M059J (cell line): ENCODE results near the gene CD151. TPM values are rescaled to one million over a fixed set of nuclear protein-coding genes. Genes with fewer than 3 reads are reported as not detected.

Experiments used
- DNase-seq: peaks from one replicate; pipeline ENCODE4 v3.0.0-alpha.2; 2012; ENCODE audit warnings: low read depth
- total RNA-seq: library from RNA; depleted of rRNA; stranded (reverse); fragments of >200 nt; shearing (Covaris generic); gene quantifications from 2 replicates; pipeline ENCODE4 v1.2.3, GENCODE V29; 2014; rRNA removed

The CD151 gene
- total RNA-seq, result 588 and 642 TPM in 2 replicates

DNA sequence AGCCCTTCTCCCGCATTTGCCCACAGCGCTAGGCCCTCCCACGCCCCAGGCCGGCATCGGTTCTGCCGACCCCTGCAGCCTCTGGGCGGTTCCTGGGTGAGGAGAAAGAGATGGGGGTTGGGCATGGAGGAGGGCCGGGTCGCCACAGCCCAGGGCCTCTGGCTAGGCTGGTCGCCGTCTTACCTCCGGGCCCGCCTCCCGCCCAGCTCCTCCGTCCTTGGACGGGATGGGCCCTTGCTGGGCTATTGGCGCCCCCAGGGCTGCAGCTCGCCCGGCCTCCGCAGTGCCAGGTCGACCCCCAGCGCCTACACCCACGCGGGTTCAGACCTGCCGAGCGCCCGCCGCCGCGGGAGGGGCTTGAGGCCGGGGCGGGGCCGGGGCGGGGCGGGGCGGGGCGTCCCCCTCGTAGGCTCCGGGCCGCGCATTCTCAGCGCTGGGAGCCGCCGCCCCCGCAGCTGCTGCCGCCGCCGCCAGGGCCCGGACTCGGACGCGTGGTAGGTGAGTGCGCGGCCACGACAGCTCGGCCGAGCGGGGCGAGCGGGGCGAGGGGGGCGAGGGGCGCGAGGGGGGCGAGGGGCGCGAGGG, at the start of gene CD151:
Gene CD151, plus strand, starts transcription at position 424 of the 585 bp plus-strand sequence. CDS start 3,118 bp downstream, outside the sequence.
- DNase-seq, result peak; percentile 62

DNA sequence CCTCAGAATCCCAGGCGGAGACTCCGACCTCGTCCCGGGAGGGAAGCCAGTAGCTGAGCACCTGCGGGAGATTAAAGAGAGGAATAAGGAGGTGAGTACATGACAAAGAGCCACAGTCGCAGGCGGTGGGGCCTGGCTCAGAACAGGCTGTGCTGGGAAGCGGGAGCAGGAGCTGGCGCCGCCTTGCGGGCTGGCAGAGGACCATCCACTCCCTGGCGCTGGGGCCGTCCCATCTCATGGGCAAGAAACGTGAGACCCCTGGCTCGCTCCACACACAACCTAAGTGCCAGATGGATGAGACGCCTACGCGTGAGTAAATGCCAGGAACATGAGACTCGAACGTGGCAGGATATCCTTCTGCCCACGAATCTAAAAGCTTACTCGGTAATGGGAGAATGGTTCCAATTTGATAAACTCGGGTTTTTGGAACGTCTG, 49.2 kb upstream of the CD151 start:
- no peak for DNase-seq

DNA sequence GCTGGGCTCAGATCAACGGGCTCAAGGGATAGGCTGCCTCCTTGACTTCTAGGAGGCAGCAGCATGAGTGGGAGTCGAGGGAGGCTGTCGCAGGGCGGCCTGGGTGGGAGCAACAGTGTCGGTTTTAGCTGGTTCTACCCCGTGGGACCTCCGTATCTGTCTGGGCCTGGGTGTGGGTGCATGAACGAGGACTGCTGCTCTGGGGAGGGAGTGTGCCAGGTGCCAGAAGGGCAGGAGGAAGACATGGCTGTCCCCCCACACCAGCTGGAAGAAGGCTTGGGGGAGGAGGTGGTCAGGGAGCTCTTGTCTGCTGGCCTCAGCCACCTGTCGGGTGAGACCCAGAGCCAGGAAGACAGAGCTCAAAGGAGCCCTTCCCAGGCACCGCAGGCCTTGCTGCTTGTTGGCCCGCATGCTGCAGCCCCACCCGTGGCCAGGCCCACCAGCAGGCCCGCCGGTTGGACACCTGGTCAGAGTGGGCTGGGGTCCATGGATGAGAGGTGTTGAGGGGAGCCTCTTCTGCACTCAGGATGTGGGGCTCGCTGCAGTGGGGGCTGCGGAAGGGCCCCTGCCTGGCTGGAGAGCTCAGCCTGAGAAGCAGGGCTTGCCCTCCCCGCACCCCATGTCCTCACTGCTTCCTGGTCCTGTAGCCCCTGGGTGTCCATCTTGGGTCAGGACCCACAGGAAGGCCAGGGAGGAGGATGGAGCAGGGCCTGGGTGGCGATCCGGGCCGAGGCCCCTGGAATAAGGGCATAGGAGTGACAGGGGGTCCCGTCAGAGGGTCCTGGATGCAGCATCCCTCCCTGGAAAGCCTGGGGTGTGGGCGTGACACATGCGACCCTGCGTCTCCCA, 46.3 kb upstream of the CD151 start:
- DNase-seq, result no peak

DNA sequence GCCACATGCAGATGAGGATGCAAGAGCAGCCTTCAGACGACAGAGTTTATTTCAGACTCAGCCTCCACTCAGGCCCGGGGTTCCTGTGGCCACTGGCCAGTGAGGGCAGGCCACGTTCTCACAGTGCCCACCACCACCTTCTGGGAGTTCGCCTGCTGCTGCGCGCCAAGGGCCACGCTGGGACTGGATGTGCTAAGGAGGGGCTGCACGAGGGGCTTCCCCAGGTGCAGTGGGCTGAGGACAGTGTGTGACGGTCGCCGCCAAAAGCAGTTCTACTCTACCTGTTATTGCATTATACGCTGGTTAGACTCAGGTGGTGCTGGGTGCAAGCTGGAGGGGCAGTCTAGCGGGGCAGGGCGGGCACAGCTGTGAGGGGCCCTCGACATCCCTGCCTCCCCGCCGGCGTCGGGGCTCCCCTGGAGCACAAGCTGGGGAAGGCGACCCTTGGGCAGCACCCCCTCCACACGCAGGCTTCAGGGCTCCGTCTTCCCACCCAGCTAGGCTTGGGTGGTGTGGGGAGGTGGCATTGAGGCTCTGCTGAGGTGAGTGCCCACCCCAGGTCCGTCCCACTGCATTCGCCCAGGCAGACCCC, 45.6 kb upstream of the CD151 start:
- DNase-seq, result no peak

DNA sequence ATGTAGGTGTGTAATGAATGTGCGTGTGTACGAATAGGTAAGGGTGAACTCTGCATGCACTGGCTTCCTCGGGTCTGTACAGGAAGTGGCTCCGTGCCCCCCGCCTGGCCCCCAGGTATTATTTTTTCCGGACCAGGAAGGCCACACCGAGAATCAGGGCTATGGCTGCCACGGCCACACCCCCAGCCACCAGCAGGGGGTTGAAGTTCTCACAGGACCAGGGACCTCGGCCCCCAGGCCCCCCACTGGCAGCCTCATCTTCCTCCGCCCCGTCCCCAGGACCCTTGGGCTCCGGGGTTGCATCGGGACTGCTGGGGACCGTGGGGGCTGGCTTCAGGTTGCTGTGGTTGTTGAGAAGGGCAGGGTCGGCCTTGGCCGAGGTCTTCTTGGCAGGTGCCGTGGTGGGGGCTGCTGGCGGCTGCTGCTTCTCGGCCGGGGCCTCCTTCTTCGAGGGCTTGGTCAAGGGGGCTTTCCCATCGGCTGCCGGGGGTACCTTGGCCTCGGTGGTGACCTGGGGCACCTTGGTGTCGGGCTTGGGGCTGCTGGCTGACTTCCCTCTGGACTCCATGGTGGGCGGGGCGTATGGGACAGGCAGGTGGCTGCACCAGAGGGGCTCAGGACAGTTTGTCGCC, 44.6 kb upstream of the CD151 start:
- no peak for DNase-seq

DNA sequence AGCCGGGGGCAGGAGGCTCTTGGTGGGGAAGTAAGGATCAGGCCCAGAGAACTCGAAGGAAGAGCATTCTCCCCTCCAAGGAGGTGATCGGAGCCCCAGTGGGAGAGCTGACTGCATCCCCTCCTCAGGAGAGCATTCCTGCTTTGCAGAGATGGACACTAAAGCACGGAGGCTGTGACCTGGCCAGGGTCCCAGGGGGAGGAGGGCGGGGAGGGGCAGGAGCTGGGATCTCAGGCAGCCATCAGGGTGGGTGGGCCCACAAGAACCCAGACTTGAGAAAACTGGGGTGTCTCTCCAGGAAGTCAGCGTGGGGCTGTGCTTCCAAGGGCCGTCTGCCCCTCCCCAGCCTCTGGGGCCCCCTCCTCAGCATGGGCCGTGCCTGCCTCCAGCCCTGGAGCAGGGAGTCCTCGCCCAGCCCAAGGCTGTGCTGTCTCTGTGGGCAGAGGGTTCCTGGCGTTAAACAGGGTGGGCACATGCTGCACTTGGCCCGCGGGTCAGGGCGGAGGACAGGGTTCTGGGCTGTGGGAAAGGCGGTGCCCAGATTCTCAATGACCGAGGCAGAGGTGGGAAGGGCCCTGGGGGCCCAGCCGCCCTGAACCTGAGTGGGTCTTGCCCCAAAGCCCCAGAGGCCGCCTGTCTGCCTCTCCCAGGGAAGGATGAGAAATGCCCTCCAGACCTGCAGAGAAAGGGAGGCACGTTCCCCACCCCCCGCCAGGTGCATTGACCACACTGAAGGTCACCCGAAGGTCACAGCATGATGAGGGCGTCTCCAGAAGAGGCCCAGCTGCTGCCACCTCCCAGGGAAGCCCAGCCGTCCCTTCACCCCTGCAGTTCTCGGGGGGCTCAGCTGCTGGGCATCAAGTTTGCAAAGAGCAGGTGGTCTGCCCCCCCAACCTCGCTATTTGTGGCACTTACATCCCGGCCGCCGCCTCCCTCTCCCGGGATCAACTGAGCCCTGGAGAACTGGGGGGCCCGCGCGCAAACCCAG, 43.5 kb upstream of the CD151 start:
- DNase-seq, result no peak

DNA sequence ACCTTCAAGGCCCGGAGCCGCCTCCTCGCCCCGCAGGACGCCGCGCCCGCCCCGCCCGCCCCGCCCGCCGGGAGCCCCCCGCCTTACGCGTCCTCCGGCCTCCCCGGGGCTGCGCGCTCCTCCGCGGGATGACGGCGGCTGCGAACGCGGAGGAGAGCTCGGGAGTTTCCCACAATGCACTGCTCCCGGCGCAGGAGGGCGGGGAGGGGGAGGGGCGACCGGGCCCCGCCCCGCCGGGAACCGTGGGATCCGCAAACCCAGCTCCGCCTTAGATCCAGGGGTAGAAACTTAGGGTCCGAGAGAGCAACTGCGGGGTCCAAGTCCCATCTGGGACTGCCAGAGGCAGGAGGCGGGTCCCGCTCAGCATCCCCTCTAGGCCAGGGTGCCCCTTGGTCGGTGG, 42.8 kb upstream of the CD151 start, which contains the start of gene CEND1:
Gene CEND1, minus strand, starts transcription at position 148 of the 400 bp plus-strand sequence. CDS start 1,514 bp downstream, outside the sequence.
- no peak for DNase-seq

DNA sequence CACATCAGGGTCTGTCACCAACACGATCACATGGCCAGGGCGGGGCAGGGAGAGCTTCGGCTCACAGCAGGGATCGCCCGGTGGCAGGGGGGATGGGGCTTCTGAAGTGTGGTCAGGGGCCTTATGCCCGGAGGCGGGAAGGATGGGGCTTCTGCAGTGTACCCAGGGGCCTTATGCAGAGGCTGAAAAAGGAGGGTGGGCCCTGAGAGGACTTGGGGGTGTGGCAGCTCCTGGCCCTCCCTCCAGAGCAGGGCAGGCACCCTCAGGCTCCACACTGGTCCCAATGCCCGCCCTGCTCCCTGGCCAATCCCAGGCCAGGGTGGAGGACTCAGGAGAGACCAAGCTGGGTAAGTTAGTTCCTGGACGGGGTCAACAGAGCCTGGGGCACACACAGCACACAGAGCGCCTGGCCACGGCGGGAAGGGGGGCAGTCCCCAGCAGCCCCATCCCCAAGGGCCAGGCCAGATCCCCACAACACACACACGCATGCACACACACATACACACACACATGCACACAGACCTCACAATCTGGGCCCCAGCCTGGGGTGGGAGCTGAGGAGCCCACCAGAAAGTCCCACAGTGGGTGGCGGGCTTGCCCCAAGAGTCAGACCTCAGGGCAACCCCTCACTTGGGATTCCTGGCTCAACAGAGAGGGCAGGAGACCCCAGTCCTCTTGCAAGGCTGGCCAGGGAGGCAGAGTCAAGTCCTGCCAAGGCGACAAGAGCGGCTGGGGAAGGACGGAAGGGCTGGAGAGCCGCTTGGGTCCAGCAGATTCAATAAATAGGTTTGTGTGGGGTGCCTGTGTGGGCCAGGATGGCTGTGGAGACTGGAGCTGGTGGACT, 41.8 kb upstream of the CD151 start:
- DNase-seq, result peak; percentile 46

DNA sequence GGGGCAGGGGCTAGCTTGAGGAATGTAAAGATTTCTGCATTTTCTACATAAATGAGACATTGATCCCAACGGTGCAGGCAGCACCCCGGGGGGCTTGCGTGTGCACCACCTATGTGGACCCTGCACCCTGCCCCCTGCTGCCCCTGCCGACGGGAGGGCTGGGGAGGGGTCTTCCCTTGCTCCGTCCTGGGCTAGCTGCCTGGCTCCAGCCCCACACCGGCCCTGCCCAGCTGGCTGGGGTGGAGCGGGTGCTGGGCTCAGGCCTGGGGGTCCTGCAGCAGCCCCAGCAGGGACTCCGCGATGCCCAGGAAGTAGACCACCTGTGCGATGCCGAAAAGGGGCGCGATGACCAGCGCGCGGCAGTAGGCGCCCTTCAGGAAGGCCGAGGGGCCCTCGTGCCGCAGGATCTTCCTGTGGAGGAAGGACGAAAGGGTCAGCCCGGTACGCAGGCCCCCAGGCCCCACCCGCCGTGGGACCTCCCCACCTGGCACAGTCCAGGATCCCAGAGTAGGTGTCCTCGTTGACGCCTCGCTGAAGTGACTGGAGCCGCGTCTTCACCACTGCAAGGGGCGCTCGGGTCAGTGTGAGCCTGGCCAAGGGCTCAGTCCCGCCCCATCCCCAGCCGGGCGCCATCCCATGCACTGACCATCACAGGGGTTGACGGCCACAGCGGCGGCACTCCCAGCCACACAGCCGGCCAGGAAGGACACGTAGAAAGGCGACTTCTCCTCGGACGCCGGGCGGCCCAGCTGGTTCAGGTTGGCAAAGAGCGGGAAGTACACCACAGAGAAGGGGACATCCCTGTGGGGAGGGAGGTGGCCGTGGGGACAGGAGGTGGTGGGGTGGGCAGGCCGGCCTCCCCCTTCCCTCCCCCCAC, 40.9 kb upstream of the CD151 start:
- no peak for DNase-seq

DNA sequence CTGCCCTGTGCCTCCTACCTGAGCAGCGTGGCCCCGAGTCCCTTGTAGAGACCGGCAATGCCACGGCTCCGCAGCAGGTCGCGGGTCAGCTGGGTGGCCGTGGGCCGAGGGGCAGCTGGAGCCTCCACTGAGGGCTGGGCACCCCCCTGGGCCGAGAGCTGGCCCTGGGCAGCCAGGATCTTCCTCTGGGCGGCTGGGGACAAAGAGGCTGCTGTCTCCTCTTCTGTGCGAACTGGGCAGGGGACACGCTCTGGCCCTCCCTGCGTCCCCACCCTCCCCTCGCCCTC, 40.3 kb upstream of the CD151 start:
- no peak for DNase-seq

DNA sequence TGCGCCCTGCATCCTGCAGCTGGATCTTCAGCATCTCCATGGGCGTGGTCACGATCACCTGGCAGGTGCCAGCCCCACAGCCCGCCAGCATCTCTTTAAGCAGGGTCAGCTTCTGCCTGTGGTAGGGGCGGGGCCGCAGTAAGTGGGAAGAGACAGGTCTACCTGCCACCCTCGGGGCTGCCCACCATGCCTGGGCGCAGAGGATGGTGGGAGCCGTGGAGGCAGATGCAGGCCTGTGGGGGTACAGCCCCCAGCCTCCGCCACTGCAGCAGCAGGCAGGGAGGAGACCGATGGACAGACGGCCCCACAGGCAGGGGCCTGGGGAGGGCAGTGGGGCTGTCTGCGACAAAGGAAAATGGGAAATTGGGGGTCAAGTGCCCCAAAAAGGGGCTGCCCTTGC, 39.9 kb upstream of the CD151 start:
- no peak for DNase-seq

DNA sequence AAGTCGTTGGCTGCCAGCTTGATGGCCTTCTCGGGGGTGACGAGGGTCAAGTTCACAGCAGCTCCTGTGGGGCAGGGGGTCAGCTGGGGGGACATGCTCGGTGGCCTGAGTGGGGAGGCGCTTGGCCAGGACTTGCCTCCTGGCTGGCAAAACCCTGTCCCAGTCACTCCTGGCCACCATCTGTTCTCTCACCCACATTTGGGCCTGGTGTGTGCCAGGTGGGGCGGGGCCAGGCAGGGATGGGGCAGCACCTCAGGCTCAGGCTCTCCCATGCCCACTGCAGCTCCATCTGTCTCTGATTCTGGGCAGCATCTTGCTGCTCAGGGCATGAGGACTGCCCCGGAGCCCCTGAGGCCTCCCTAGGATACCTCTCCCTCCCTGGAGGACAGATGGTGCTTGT, 39.2 kb upstream of the CD151 start:
- DNase-seq, result peak; percentile 22

DNA sequence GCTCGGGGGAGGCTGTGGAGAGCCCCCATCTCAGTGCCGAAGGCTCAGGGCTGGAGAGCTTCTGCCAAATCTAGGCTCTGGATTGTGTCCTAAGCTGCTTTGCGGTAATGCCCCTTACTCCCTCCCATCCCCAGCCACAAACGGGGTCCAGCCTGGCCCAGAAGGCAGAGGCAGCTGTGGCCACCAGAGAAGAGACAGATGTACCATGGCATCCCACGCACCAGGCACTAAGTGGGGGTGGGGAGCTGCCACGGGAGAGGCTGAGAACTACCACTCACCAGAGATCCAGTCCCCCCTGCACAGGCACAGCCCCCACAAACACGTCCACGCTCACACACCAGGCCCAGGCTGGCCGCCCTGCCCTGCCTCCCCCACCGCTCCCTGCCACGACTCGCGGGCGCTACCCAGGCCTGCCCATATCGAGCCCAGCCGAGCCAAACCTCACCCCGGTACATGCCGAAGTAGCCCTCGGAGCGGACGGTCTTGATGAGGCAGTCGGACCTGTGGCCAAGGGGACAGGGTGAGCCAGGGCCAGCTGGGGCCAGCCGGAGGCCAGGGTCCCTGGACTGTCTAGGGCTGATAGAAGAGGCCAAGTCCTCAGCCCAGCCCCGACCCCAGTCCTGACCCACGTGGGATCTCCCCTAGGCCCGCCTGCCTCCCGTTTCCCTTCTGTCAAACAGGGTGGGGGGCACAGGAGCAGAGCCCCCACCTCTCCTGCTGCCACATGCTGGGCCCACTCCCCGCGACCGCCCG, 38.6 kb upstream of the CD151 start:
- DNase-seq, result no peak

DNA sequence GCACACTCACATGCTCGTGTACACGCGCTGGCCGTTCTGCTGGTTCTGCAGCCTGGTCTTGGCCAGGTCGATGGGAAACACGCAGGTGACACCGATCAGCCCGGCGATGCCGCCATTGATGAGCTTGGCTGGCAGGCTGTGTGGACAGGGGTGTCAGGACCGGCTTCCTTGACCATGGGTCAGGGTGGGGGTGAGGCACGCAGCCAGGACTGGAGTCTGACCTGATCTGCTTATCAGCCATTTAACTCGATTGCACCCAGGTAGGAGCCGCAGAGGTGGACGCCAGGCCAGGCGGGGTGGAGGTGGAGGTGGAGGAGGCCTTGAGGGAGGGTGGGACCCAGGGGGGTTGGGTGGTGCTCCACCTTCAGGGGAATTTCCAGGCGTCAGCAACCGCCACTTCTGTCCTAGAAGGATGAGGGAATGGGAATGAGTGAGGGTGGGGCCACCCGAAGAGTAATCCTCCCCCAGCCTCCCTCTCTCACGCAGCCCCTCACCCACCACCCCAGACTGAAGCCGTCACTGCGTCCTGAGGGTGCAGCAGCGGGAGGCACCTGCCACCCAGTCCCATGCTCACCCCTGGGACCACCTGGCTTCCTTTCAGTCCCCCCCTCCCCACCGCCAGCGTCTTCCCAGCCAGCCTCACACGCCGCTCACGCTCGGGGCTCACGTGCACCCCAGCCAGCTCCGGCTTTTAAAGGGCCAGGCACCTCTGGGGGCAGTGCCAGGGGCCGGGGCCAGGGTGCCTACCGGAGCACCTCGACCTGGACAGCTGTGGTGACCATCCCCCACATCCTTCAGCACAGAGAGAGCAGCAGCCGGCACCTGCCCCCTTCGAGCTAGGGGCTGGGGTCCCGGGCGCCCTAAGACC, 37.8 kb upstream of the CD151 start:
- DNase-seq, result no peak

DNA sequence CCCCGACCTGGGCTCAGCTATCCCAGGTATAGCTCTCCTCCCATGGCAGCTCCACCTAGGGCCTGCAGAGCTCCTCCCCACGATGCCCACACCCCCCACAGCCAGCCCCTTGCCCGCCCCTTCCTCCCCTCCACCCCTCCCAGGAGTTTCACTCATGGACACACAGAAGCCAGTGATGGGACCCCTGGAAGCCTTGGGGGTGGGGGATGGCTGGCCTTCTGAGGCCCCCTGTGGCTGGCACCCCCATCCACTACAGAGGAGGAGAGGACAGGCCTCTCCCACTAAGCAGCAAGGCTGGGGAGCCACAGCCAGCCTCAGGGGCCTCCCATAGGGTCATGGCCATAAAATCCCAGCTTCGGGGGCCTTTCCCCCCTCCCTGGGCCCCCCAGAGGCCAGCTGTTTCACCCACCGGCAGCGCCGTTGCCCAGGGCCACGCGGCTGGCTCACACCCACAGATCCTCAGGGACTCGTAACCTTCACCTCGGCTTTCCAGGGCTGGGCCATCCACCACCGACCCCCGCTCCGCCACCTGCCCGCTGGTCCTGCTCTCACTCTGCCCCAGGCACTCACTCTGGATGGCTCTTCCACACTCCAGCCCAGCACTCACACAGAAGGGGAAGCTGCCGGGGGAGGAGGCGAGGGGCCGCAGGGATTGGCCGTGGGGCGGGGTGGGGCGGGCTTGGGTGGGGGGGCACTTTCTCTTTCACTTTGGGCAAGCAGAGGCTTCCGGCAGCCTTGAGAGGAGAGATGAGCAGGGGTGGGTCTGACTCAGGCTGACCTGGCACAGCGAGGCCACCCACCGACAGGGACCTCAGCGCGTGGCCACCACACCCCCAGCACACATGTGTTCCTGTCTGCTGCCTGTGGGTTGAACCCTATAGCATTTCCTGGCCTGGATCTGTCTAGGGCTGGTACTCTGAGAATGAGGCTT, 36.9 kb upstream of the CD151 start:
- DNase-seq, result peak; percentile 90

DNA sequence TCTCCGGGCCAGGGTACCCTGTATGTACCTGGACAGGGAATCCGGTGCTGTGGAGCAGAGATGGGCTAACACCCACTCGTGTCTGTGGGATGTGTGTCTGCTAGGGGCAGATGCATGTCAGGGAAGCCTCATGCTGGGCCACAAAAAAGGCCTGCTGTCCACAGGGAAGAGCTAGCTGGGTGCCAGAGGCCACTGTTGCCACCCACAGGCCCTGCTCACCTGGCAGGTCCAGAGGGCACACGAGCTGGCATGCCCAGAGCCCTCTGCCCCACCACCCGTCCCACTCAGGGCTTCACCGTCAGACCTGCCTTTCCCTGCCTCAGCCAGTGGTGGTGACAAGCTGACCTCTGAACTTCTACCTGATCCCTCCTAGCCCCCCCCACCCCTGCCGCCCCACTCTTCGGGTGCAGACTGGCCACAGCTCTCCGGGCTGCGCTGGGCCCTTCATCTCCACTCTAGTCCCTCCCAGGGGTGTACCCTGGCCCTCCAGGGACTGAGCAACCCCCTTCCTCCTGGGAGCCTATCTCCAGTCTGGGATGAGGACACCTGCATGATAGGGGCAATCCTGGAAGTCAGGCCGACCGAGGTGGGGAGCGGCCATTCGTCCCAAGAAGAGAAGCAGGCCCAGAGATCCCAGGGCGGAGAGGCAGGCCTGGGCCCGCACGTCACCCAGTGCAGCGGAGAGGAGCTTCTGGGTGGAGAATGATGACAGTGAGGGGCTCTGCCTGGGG, 36.0 kb upstream of the CD151 start:
- DNase-seq, result no peak
